NCI-H526 (cell line): ENCODE data around the gene DTNB.
"Not testable (repeated sequence)": the region's sequence is repeated elsewhere in the genome, so short reads cannot be mapped to it uniquely, and the experiment has no call there.

Experiments used
- DNase-seq, 2 experiments: peaks; one replicate each; lab custom pipeline; 2025; lab: John Stamatoyannopoulos, UW

DTNB gene

GRCh38 chr2:25632396-25632795, 41.0 kb downstream of the DTNB start:
- DNase-seq: no peak

- DNase-seq: no peak
Observed at GRCh38 chr2:25624635-25625034, 48.7 kb downstream of the DTNB start.

GRCh38 chr2:25623361-25623760, 50.0 kb downstream of the DTNB start:
- DNase-seq: no peak

- DNase-seq: no peak
Observed at GRCh38 chr2:25620711-25621110, 52.7 kb downstream of the DTNB start.

GRCh38 chr2:25620077-25620476, 53.3 kb downstream of the DTNB start:
- DNase-seq: no peak

- no peak for DNase-seq
Observed at GRCh38 chr2:25619185-25619584, 54.2 kb downstream of the DTNB start.

- peak; percentile 90 to 94 for DNase-seq
Observed at GRCh38 chr2:25618676-25619075, 54.7 kb downstream of the DTNB start.

GRCh38 chr2:25617948-25618646, 55.3 kb downstream of the DTNB start:
- DNase-seq: no peak

GRCh38 chr2:25615920-25616319, 57.5 kb downstream of the DTNB start:
- no peak for DNase-seq

GRCh38 chr2:25615386-25615785, 58.0 kb downstream of the DTNB start:
- DNase-seq: no peak

GRCh38 chr2:25614711-25615110, 58.7 kb downstream of the DTNB start:
- no peak for DNase-seq

GRCh38 chr2:25608718-25609117, 64.7 kb downstream of the DTNB start:
- DNase-seq: no peak

- DNase-seq: peak in 1 of 2 experiments; percentile 50
Observed at GRCh38 chr2:25606892-25607291, 66.5 kb downstream of the DTNB start.

- DNase-seq: no peak
Observed at GRCh38 chr2:25602333-25602723, 71.0 kb downstream of the DTNB start.

- DNase-seq: not testable (repeated sequence)
Observed at GRCh38 chr2:25601711-25602332, 71.6 kb downstream of the DTNB start.

GRCh38 chr2:25598911-25599310, 74.5 kb downstream of the DTNB start:
- DNase-seq: no peak

GRCh38 chr2:25598332-25598731, 75.0 kb downstream of the DTNB start:
- DNase-seq: no peak

GRCh38 chr2:25597881-25598280, 75.5 kb downstream of the DTNB start:
- no peak for DNase-seq

GRCh38 chr2:25596516-25597244, 76.7 kb downstream of the DTNB start:
- no peak for DNase-seq

GRCh38 chr2:25595393-25595792, 78.0 kb downstream of the DTNB start:
- DNase-seq: no peak

GRCh38 chr2:25594991-25595390, 78.4 kb downstream of the DTNB start:
- no peak for DNase-seq

- no peak for DNase-seq
Observed at GRCh38 chr2:25592766-25593292, 80.5 kb downstream of the DTNB start.

- no peak for DNase-seq
Observed at GRCh38 chr2:25590921-25591505, 82.4 kb downstream of the DTNB start.
